ENCODE measurements around the gene ASTN2.

ASTN2 gene

DNA sequence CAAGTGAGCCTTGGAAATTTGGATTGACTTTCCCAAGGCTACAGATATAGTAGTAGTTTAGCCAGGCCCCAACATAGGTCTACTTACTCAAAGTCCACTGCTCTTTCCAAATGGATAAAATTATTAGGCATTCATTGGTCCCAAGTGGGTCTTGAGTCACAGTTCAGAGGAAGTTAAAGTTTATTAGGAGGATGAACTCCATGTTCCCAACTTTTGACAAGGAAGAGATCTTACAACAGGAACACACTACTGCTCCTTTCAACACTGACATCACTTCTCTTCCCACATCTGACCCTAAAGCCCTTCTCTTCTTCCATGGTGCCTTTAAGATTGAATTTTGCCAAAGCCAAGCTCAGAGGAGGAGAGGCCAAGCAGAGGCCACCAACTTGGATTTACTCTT is 962.2 kb downstream of the ASTN2 start:
- H3K4me3 ChIP-seq (ENCODE audit: low read depth, low read length), result no peak overlapping the region
- TF ChIP-seq, protein P1, sequence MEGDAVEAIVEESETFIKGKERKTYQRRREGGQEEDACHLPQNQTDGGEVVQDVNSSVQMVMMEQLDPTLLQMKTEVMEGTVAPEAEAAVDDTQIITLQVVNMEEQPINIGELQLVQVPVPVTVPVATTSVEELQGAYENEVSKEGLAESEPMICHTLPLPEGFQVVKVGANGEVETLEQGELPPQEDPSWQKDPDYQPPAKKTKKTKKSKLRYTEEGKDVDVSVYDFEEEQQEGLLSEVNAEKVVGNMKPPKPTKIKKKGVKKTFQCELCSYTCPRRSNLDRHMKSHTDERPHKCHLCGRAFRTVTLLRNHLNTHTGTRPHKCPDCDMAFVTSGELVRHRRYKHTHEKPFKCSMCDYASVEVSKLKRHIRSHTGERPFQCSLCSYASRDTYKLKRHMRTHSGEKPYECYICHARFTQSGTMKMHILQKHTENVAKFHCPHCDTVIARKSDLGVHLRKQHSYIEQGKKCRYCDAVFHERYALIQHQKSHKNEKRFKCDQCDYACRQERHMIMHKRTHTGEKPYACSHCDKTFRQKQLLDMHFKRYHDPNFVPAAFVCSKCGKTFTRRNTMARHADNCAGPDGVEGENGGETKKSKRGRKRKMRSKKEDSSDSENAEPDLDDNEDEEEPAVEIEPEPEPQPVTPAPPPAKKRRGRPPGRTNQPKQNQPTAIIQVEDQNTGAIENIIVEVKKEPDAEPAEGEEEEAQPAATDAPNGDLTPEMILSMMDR (IDR thresholded peaks at IDR 0.05; ENCODE audit: low read depth, low read length), result no peak

DNA sequence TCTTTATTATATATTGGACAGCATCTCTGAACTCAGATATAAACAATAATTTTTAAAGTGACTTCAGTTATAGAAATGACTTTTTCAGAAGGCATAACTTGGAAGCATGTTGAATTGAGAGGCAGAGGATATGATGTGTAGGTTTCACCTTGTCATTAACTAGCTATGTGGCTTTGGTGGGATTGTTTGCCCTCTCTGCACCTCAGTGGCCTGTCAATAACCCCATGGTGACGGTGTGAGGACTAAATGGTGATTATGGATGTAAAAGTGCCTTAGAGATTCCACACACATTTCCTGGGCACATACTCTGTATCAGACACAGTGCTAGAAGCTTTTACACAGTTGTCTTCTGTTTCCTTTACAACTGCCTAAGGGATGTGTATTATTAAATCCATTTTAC is 962.6 kb downstream of the ASTN2 start:
- TF ChIP-seq, protein P1 (IDR thresholded peaks at IDR 0.05; ENCODE audit: low read depth, low read length), result no peak
- H3K4me3 ChIP-seq (ENCODE audit: low read depth, low read length), result no peak overlapping the region

DNA sequence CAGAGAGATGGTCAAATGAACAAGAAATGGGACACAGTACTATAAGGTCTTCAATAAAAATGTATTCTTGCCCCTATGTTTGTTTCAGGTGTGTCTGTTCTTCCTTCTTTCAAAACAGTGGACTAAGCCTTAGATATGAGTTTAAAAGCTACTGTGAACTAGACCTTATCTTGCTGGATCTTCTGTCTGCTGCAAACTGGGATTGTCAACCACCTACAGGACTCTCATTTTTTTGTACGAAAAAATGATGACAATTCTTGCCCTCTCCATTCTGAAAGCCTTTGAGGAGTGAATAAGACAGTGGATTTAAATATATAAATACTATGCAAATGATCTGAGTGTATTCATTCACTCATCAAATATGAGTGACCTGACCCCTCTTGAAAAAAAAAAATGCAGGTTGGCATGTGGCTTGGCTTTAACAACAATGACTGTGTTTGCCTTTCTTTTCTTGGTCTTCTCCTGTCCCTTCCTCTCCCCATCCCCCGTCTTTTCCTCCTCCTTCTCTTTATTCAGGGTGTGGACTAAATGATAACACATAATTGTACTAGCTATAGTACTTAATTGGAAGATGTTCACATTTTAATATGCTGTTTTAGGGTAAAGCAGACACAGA is 963.2 kb downstream of the ASTN2 start:
- TF ChIP-seq, protein P1 (IDR thresholded peaks at IDR 0.05; ENCODE audit: low read depth, low read length), result no peak
- no peak overlapping the region for H3K4me3 ChIP-seq (ENCODE audit: low read depth, low read length)

DNA sequence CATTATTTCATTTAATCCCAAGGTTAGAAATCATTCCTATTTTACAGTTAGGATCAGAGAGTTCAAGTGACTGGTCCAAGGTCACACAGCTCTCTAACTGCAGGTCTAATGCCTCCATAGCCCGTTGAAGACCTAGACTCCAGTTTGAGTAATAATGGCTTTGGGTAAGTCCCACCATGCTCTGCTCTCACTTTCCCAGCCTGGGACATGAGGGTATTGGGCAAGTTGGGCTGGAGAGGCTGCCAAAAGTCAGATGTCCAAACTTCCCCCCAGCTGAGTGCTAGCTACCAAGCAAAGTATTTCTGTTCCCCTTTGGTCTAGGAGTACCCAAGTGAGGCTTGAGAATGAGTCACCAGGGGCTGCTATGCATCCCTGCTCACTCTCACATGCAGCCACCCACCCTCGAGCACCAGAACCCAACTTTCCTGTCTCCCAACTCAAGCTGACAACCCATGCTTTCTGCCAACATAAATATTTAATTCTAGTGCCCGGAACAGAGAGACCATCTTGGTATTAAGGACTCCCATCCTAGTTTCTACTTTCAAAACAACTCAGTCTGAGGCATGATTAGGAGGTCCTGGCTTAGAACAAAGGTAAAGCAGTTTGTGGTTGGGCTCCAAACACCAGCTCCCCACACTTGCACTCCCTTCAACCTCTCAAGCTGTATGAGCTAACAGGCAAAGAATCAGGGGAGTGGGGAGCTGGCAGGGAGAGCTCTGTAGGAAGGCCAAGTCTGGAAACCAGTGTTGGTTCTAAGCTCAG is 964.3 kb downstream of the ASTN2 start:
- TF ChIP-seq, protein P1 (IDR thresholded peaks at IDR 0.05; ENCODE audit: low read depth, low read length), result no peak

DNA sequence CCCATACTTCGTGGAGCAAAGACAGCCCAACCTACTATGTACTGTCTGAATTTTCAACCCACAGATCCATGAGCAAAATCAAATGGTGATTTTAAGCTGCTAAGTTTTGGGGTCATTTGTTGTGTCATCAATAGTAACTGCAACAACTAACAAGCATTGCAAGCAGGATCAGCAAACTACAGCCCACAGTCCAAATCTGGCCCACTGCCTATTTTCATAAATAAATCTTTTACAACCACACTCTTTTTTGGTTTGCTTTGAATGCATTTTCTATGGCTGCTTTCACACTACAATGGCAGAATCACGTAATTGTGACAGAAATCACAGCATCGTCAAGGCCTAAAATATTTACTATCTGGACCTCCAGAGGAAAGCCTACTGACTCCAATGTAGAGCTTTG is 964.9 kb downstream of the ASTN2 start:
- H3K4me3 ChIP-seq (ENCODE audit: low read depth, low read length), result no peak overlapping the region
- TF ChIP-seq, protein P1 (IDR thresholded peaks at IDR 0.05; ENCODE audit: low read depth, low read length), result no peak

More for the DNA sequence above, 964.3 kb downstream of the ASTN2 start:
- no peak overlapping the region for H3K4me3 ChIP-seq (ENCODE audit: low read depth, low read length)

DNA sequence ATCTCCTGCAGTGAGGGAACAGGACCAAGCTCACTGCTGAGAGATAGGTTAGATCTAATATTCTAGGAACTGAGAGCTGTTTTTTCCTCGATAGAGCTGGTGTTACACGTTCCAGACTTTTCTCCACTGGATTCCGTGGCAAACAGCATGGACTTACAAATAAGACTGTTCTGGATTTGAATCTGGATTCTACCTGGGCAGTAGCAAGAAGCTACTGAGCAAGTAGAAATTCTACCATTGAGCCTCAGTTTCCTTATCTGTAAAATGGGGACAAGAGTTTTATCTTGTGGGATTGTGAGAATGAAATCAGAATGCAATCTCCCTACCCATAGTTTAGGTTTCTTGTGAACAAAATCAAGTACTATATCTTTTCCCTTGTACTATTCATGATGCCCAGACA is 966.4 kb downstream of the ASTN2 start:
- TF ChIP-seq, protein P1 (IDR thresholded peaks at IDR 0.05; ENCODE audit: low read depth, low read length), result no peak
- no peak overlapping the region for H3K4me3 ChIP-seq (ENCODE audit: low read depth, low read length)

DNA sequence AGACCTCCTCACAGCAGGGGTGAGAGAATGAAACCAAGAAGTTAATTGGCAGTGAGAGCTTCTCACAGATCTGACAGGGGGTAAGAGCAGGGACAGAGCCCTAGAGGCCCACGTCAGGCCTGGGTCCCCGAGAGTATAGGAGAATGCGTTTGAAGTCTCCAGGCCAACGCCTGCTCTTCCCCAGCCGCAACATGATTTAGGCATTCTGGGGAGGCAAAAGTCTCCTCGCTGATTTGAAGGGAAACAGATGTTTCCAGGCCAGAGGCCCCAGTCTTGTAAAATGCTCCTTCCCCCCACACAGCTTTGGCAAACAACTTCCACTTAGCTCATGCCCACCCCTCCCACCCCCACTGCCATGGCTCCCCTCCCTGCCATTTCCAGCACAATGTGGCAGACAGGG is 966.9 kb downstream of the ASTN2 start:
- no peak overlapping the region for H3K4me3 ChIP-seq (ENCODE audit: low read depth, low read length)
- TF ChIP-seq, protein P1 (IDR thresholded peaks at IDR 0.05; ENCODE audit: low read depth, low read length), result no peak
